ENCODE data around the gene AASDH.

Gene AASDH

GRCh38 chr4:56320293-56320692, 67.0 kb downstream of the AASDH start:
- peak; percentile 40 to 50 for DNase-seq (ENCODE audit: low read depth in 2 of 2)
- H3K4me3 ChIP-seq (replicated peaks in 1 of 2; ENCODE audit: low read depth in 2 of 2, low read length in 2 of 2): no peak overlapping the region
- TF ChIP-seq, protein P1, sequence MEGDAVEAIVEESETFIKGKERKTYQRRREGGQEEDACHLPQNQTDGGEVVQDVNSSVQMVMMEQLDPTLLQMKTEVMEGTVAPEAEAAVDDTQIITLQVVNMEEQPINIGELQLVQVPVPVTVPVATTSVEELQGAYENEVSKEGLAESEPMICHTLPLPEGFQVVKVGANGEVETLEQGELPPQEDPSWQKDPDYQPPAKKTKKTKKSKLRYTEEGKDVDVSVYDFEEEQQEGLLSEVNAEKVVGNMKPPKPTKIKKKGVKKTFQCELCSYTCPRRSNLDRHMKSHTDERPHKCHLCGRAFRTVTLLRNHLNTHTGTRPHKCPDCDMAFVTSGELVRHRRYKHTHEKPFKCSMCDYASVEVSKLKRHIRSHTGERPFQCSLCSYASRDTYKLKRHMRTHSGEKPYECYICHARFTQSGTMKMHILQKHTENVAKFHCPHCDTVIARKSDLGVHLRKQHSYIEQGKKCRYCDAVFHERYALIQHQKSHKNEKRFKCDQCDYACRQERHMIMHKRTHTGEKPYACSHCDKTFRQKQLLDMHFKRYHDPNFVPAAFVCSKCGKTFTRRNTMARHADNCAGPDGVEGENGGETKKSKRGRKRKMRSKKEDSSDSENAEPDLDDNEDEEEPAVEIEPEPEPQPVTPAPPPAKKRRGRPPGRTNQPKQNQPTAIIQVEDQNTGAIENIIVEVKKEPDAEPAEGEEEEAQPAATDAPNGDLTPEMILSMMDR (IDR thresholded peaks at IDR 0.05; ENCODE audit: low read depth, low read length): no peak

DNA sequence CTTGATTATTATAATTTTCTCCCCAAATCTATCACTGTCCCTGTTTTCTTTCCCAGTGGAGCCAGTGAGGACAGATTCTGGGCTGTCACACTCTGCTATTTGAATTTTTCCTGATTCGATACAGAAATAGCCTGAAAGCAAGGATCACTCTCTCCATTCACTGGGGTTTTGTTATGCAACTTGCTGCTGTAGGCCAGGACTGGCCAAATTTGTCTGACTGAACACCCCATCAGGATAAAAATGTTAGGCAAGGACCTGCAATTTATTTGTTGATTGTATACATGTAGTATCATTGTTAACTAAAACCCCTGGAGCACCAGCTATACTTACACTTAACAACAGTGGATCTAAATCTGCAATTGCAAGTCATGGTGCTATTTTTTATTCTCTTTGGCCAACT, 68.7 kb downstream of the AASDH start:
- H3K4me3 ChIP-seq (replicated peaks in 1 of 2; ENCODE audit: low read depth in 2 of 2, low read length in 2 of 2): no peak overlapping the region
- TF ChIP-seq, protein P1 (IDR thresholded peaks at IDR 0.05; ENCODE audit: low read depth, low read length): no peak
- no peak for DNase-seq (ENCODE audit: low read depth in 2 of 2)

GRCh38 chr4:56317749-56318148, 69.5 kb downstream of the AASDH start:
- DNase-seq (ENCODE audit: low read depth in 2 of 2): peak in 1 of 2 donors; percentile 32
- TF ChIP-seq, protein P1 (IDR thresholded peaks at IDR 0.05; ENCODE audit: low read depth, low read length): no peak
- H3K4me3 ChIP-seq (replicated peaks in 1 of 2; ENCODE audit: low read depth in 2 of 2, low read length in 2 of 2): no peak overlapping the region

GRCh38 chr4:56316011-56316650, 71.2 kb downstream of the AASDH start:
- no peak overlapping the region for H3K4me3 ChIP-seq (replicated peaks in 1 of 2; ENCODE audit: low read depth in 2 of 2, low read length in 2 of 2)
- TF ChIP-seq, protein P1 (IDR thresholded peaks at IDR 0.05; ENCODE audit: low read depth, low read length): no peak
- DNase-seq (ENCODE audit: low read depth in 2 of 2): no peak

GRCh38 chr4:56315543-56315942, 71.7 kb downstream of the AASDH start:
- DNase-seq (ENCODE audit: low read depth in 2 of 2): no peak
- no peak overlapping the region for H3K4me3 ChIP-seq (replicated peaks in 1 of 2; ENCODE audit: low read depth in 2 of 2, low read length in 2 of 2)
- TF ChIP-seq, protein P1 (IDR thresholded peaks at IDR 0.05; ENCODE audit: low read depth, low read length): no peak

DNA sequence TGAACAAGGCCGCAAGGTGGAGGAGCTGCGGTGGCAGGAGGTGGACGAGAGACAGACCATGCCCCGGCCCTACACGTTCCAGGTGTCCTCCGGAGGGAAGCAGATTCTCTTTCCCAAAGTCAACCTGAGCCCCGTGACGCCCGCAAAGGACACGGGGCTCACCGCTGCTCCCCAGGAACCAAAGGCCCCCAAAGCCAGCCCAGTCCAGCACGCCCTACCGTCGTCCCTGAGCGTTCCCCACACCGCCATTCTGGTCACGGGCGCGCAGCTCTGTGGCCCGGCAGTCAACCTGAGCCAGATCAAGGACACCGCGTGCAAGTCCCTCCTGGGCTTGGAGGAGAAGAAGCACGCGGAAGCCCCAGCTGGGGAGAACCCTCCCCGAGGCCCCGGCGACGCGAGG, 72.2 kb downstream of the AASDH start:
- no peak overlapping the region for H3K4me3 ChIP-seq (replicated peaks in 1 of 2; ENCODE audit: low read depth in 2 of 2, low read length in 2 of 2)
- DNase-seq (ENCODE audit: low read depth in 2 of 2): no peak
- TF ChIP-seq, protein P1 (IDR thresholded peaks at IDR 0.05; ENCODE audit: low read depth, low read length): no peak

Measured in cardiac fibroblast (primary cell).